Measurements from ENCODE around the gene EFCAB8.

EFCAB8 gene

GRCh38 chr20:32963176-32963575 is 104.5 kb downstream of the EFCAB8 start:
- ATAC-seq = no peak
- TF ChIP-seq OSR1 (CRISPR knock-in tag; IDR thresholded peaks at IDR 0.05) (no peak), PATZ1 (CRISPR knock-in tag; IDR thresholded peaks at IDR 0.05; ENCODE audit: borderline replicate concordance) (no peak), CSDC2 (CRISPR knock-in tag; IDR thresholded peaks at IDR 0.05) (no peak), ZNF70 (CRISPR knock-in tag; IDR thresholded peaks at IDR 0.05) (no peak), TSHZ2 (CRISPR knock-in tag; IDR thresholded peaks at IDR 0.05) (no peak), GLIS3 (CRISPR knock-in tag; IDR thresholded peaks at IDR 0.05) (no peak), ZNF565 (CRISPR knock-in tag; conservative IDR thresholded peaks at IDR 0.05; ENCODE audit: low read depth) (no peak), RARB (CRISPR knock-in tag; IDR thresholded peaks at IDR 0.05) (no peak), TOX (CRISPR knock-in tag; IDR thresholded peaks at IDR 0.05; ENCODE audit: borderline replicate concordance) (no peak), BACH2 (CRISPR knock-in tag; IDR thresholded peaks at IDR 0.05; ENCODE audit: borderline replicate concordance) (no peak), CSRNP3 (CRISPR knock-in tag; IDR thresholded peaks at IDR 0.05) (no peak)

- ATAC-seq = no peak
- TF ChIP-seq TCF4 (CRISPR knock-in tag; IDR thresholded peaks at IDR 0.05; ENCODE audit: borderline replicate concordance) = no peak
- no peak for TF ChIP-seq PPARA (CRISPR knock-in tag; IDR thresholded peaks at IDR 0.05; ENCODE audit: borderline replicate concordance)
- no peak for TF ChIP-seq ARNTL (CRISPR knock-in tag; IDR thresholded peaks at IDR 0.05; ENCODE audit: borderline replicate concordance, low read depth)
Observed at GRCh38 chr20:32964575-32964974, 105.9 kb downstream of the EFCAB8 start.

- no peak for ATAC-seq
- TF ChIP-seq ISL1 (CRISPR knock-in tag; IDR thresholded peaks at IDR 0.05) = no peak
Observed at GRCh38 chr20:32965115-32965514, 106.4 kb downstream of the EFCAB8 start.

GRCh38 chr20:32965581-32966373 is 107.1 kb downstream of the EFCAB8 start:
- ATAC-seq = no peak
- TF ChIP-seq BACH2 (CRISPR knock-in tag; IDR thresholded peaks at IDR 0.05; ENCODE audit: borderline replicate concordance) = no peak
- TF ChIP-seq ZNF70 (CRISPR knock-in tag; IDR thresholded peaks at IDR 0.05) = no peak
- TF ChIP-seq ZC3H10 (CRISPR knock-in tag; IDR thresholded peaks at IDR 0.05) = no peak
- no peak for TF ChIP-seq CREB5 (CRISPR knock-in tag; IDR thresholded peaks at IDR 0.05; ENCODE audit: low read depth)
- no peak for TF ChIP-seq CSDC2 (CRISPR knock-in tag; IDR thresholded peaks at IDR 0.05)
- no peak for TF ChIP-seq SNAI2 (CRISPR knock-in tag; IDR thresholded peaks at IDR 0.05)
- TF ChIP-seq OSR1 (CRISPR knock-in tag; IDR thresholded peaks at IDR 0.05) = no peak
- no peak for TF ChIP-seq ISL1 (CRISPR knock-in tag; IDR thresholded peaks at IDR 0.05)
- TF ChIP-seq ZFP3 (CRISPR knock-in tag; IDR thresholded peaks at IDR 0.05) = no peak
- no peak for TF ChIP-seq TSHZ2 (CRISPR knock-in tag; IDR thresholded peaks at IDR 0.05)
- no peak for TF ChIP-seq ZFP30 (CRISPR knock-in tag; IDR thresholded peaks at IDR 0.05)
- no peak for TF ChIP-seq CSRNP3 (CRISPR knock-in tag; IDR thresholded peaks at IDR 0.05)
- TF ChIP-seq ESRRG (CRISPR knock-in tag; IDR thresholded peaks at IDR 0.05) = no peak
- TF ChIP-seq GLIS3 (CRISPR knock-in tag; IDR thresholded peaks at IDR 0.05) = no peak
- TF ChIP-seq PATZ1 (CRISPR knock-in tag; IDR thresholded peaks at IDR 0.05; ENCODE audit: borderline replicate concordance) = no peak
- TF ChIP-seq TCF4 (CRISPR knock-in tag; IDR thresholded peaks at IDR 0.05; ENCODE audit: borderline replicate concordance) = no peak

All from SK-N-SH treated with all-trans-retinoic acid at 6 μM for 48 hours (cell line).